Measurements from ENCODE around the gene LEF1. TPM values are rescaled to one million over a fixed set of nuclear protein-coding genes. Genes with fewer than 3 reads are reported as not detected.

The LEF1 gene
- polyA plus RNA-seq, 1 experiment: 2.7 TPM

DNA sequence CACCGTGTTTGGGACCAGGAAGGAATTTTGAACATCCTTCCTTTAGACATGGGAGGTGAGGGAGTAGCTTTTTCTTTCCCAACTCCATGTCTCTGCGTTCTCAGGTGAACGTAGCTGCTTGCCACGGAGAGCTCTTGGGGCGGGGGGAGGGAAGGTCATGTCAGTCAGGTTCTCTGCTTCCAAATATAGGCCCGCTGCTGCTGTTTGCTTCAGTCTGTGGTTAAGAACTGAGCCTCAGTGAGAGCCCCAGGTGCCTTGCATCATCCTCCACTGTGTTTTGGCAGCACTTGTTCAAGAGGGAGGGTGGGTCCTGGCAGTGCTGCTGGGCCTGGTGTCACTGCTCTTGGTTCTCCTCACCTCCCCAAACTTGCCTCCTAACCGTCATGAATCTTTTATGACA is 132.5 kb downstream of the LEF1 start:
- DNase-seq (ENCODE audit: low read depth): no peak
- no peaks in the 10 kb centered on the region for H3K36me3 ChIP-seq (ENCODE audit: control insufficient read depth, insufficient read depth, low read length)
- ChIA-PET POLR2A (no interaction called here), CTCF (interaction anchor here (0.6 kb wide), 1 partner anchor 524 kb away, joined by 3 read pairs; no protein-coding TSS in a partner anchor)
- H3K4me3 ChIP-seq (ENCODE audit: low read depth, low read length): no peak overlapping the region
- H3K27me3 ChIP-seq (ENCODE audit: control insufficient read depth, insufficient read depth, low read length): no peaks in the 10 kb centered on the region
- no peak for TF ChIP-seq CTCF (IDR thresholded peaks at IDR 0.05; ENCODE audit: insufficient read depth, low read depth, low read length)

DNA sequence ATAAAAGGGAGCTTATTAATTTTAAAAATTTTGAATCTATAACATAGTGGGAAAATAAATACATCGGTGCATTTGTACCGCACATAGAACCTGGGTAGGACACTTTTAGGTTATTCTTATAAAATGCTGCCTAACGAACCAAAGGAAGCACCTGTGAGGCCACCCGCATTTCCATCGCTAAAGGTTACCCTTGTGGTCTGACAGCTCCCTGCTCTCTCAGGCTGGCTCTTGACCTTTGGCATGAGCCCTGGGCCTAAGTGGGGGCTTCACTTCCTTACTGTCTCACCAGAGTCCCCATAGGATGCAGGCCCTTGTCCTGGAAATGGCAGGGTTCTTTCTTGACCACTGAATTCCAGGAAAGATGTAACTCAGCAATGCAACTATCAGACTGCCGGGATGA is 133.0 kb downstream of the LEF1 start:
- Histone ChIP-seq H3K27me3 (ENCODE audit: control insufficient read depth, insufficient read depth, low read length) (no peaks in the 10 kb centered on the region), H3K36me3 (ENCODE audit: control insufficient read depth, insufficient read depth, low read length) (no peaks in the 10 kb centered on the region), H3K4me3 (ENCODE audit: low read depth, low read length) (no peak overlapping the region)
- ChIA-PET POLR2A (no interaction called here), CTCF (interaction anchor here (0.6 kb wide), 1 partner anchor 525 kb away, joined by 3 read pairs; no protein-coding TSS in a partner anchor)
- DNase-seq (ENCODE audit: low read depth): no peak
- TF ChIP-seq CTCF (IDR thresholded peaks at IDR 0.05; ENCODE audit: insufficient read depth, low read depth, low read length): no peak

- CTCF ChIA-PET: interaction anchor here (0.8 to 1.7 kb wide), 5 partner anchors 8 to 538 kb away, joined by 3 to 6 read pairs (median 3); no protein-coding TSS in a partner anchor
- Histone ChIP-seq H3K36me3 (ENCODE audit: control insufficient read depth, insufficient read depth, low read length) (no peaks in the 10 kb centered on the region; the same call in 1 of the 2 replicates), H3K27me3 (ENCODE audit: control insufficient read depth, insufficient read depth, low read length) (no peaks in the 10 kb centered on the region), H3K4me3 (ENCODE audit: low read depth, low read length) (no peak overlapping the region)
- TF ChIP-seq CTCF (IDR thresholded peaks at IDR 0.05; ENCODE audit: insufficient read depth, low read depth, low read length): no peak
- DNase-seq (ENCODE audit: low read depth): no peak
- POLR2A ChIA-PET: no interaction called here
Measured at GRCh38 chr4:108034565-108034964, 134.2 kb downstream of the LEF1 start.

- TF ChIP-seq CTCF (IDR thresholded peaks at IDR 0.05; ENCODE audit: insufficient read depth, low read depth, low read length): no peak
- Histone ChIP-seq H3K27me3 (ENCODE audit: control insufficient read depth, insufficient read depth, low read length) (no peaks in the 10 kb centered on the region), H3K36me3 (ENCODE audit: control insufficient read depth, insufficient read depth, low read length) (no peaks in the 10 kb centered on the region; the same call in 1 of the 2 replicates), H3K4me3 (ENCODE audit: low read depth, low read length) (no peak overlapping the region)
- no peak for DNase-seq (ENCODE audit: low read depth)
- ChIA-PET CTCF (interaction anchor here (1.3 to 7.7 kb wide), 4 partner anchors 14 to 539 kb away, joined by 4 to 65 read pairs (median 6); no protein-coding TSS in a partner anchor), POLR2A (no interaction called here)
Measured at GRCh38 chr4:108033348-108033747, 135.4 kb downstream of the LEF1 start.

DNA sequence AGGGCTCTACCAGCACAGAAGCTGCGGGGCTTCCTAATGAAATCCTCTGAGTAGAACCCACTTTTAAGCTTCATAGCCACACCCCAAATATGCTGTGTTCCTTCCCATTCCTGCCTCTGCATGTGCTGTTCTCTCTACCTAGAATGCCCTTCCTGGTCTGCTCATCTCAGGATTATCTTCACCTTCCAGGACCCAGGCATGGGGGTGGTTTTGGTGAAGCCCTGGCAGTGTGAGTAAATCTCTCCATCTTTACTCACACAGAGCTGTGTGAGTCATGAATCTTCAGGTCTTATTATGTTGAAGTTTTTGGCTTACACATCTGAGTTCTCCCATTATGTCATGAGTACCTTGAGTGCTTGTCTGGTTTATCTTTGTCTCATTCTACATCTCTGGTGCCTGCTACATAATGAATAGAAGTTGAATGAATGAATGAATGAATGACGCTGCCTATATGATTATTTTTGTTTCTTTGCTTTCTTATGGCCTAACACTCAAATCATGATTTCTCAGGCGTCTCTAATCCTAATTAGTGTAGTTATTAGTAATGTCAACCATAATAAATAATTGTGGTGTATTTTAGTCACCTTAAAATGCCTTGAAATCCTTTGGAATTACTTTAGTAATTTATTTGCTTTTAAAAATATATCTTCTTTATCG is 137.2 kb downstream of the LEF1 start:
- DNase-seq (ENCODE audit: low read depth): no peak
- Histone ChIP-seq H3K4me3 (ENCODE audit: low read depth, low read length) (no peak overlapping the region), H3K36me3 (ENCODE audit: control insufficient read depth, insufficient read depth, low read length) (no peaks in the 10 kb centered on the region; the same call in 1 of the 2 replicates), H3K27me3 (ENCODE audit: control insufficient read depth, insufficient read depth, low read length) (no peaks in the 10 kb centered on the region)
- POLR2A ChIA-PET: no interaction called here
- no peak for TF ChIP-seq CTCF (IDR thresholded peaks at IDR 0.05; ENCODE audit: insufficient read depth, low read depth, low read length)
- CTCF ChIA-PET: interaction anchor here (0.6 to 7.7 kb wide), 14 partner anchors 12 to 607 kb away, joined by 3 to 98 read pairs (median 5); no protein-coding TSS in a partner anchor

All from BJ (cell line).